ENCODE data around the gene ANKS6. TPM values are rescaled to one million over a fixed set of nuclear protein-coding genes. Genes with fewer than 3 reads are reported as not detected.

The ANKS6 gene
- total and polyA plus RNA-seq, 2 experiments from 2014 or later, result 25.5 to 40.3 TPM

GRCh38 chr9:98701576-98701975, 94.8 kb downstream of the ANKS6 start:
- H3K4me1 ChIP-seq (ENCODE audit: low read depth), result no peaks in the 10 kb centered on the region
- no peak for DNase-seq (ENCODE audit: low read depth in 1 of 2, low spot score in 1 of 2)
- H3K4me3 ChIP-seq, result no peak overlapping the region
- H3K9me3 ChIP-seq (ENCODE audit: low read depth), result no peaks in the 10 kb centered on the region
- H3K36me3 ChIP-seq, result no peaks in the 10 kb centered on the region
- peaks cover 39% of the 10 kb centered on the region for H3K27me3 ChIP-seq
- no peak overlapping the region for H3K27ac ChIP-seq
- no peak for TF ChIP-seq CTCF (IDR thresholded peaks at IDR 0.05; ENCODE audit: low read depth, low read length)

DNA sequence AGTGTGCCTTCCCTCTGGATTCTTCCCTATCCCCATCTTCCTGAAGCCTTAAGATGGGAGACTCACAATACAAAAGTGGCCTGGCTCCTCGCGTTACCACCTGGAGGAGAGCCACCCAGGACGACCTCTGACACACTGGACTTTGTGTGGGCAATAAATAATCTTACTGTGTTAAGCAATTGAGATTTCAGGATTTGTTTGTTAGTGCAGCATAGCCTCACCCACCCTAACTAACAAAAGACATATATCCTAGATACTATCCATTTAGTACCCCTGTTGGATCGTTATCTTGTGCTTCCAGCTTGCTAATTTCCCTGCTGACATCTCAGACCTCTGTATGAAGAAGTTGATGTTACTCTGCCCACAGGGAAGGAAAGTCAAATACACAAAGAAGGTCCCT, 95.6 kb downstream of the ANKS6 start:
- Histone ChIP-seq H3K4me3 (no peak overlapping the region), H3K4me1 (ENCODE audit: low read depth) (no peaks in the 10 kb centered on the region), H3K27me3 (peaks cover 31% of the 10 kb centered on the region), H3K27ac (no peak overlapping the region), H3K36me3 (no peaks in the 10 kb centered on the region), H3K9me3 (ENCODE audit: low read depth) (no peaks in the 10 kb centered on the region)
- no peak for DNase-seq (ENCODE audit: low read depth in 1 of 2, low spot score in 1 of 2)
- no peak for TF ChIP-seq CTCF (IDR thresholded peaks at IDR 0.05; ENCODE audit: low read depth, low read length)

DNA sequence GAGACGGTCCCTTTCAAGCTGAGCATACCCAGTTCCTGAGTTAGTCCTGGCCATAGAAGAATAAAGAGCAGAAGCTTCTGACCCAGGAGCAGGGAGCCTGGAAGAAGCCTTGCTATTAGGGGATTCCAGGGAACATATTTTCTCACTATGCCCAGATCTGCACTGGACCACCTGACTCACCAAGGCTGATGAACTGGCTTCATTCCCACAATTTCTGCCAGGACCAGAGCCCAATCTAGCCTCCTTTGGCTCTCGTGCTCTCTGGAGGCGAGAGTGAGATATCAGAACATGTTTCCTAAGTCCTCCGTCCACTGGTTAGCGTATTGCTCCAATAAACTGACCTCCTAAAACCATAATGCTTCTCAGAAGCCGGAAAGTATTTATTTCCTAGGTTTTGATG, 97.5 kb downstream of the ANKS6 start:
- H3K27ac ChIP-seq, result no peak overlapping the region
- no peaks in the 10 kb centered on the region for H3K4me1 ChIP-seq (ENCODE audit: low read depth)
- no peak overlapping the region for H3K4me3 ChIP-seq
- no peak for TF ChIP-seq CTCF (IDR thresholded peaks at IDR 0.05; ENCODE audit: low read depth, low read length)
- H3K36me3 ChIP-seq, result no peaks in the 10 kb centered on the region
- H3K9me3 ChIP-seq (ENCODE audit: low read depth), result no peaks in the 10 kb centered on the region
- no peak for DNase-seq (ENCODE audit: low read depth in 1 of 2, low spot score in 1 of 2)
- H3K27me3 ChIP-seq, result peaks cover 12% of the 10 kb centered on the region

DNA sequence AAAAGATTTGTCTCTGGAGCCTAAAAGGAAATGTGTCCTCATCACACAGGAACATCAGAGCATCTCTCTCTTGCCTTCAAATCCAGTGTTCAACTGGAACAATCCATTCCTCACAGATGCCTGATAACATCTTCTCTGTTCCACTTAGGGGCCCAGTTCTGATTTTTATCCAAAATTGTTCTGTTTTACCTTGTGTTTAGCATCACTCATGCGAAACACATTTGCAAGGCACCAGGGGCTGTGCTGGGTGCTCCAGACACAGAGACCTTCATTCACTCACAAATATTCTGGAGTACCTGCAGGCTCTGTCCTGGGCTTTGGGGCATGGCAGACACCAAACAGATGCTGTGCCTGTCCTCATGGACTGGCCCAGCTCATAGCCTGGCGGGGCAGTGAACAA, 101.4 kb downstream of the ANKS6 start:
- Histone ChIP-seq H3K4me3 (no peak overlapping the region), H3K4me1 (ENCODE audit: low read depth) (no peaks in the 10 kb centered on the region), H3K27me3 (peaks cover 5% of the 10 kb centered on the region), H3K36me3 (no peaks in the 10 kb centered on the region), H3K9me3 (ENCODE audit: low read depth) (no peaks in the 10 kb centered on the region), H3K27ac (no peak overlapping the region)
- no peak for DNase-seq (ENCODE audit: low read depth in 1 of 2, low spot score in 1 of 2)
- TF ChIP-seq CTCF (IDR thresholded peaks at IDR 0.05; ENCODE audit: low read depth, low read length), result no peak

DNA sequence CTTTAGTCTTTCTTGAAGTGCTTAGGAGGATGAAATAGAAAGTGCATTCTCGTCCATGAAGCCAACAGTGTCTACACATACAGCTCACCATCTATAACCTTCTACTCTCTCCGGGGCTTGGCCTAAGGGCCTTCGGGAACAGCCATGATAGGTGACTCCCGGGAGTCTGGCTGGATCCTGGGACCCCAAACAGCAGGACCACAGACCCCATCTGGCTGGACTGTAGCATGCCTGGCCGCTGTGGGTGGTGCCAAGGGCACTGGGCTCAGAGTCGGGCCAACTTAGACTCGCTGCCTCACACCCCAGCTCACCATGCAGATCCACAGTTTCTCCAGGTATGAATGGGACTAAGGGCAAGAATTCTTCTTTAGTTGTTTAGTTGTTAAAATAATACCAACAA, 104.0 kb downstream of the ANKS6 start:
- no peaks in the 10 kb centered on the region for H3K4me1 ChIP-seq (ENCODE audit: low read depth)
- no peak for TF ChIP-seq CTCF (IDR thresholded peaks at IDR 0.05; ENCODE audit: low read depth, low read length)
- DNase-seq (ENCODE audit: low read depth in 1 of 2, low spot score in 1 of 2), result no peak
- H3K27me3 ChIP-seq, result no peaks in the 10 kb centered on the region
- no peak overlapping the region for H3K27ac ChIP-seq
- H3K36me3 ChIP-seq, result no peaks in the 10 kb centered on the region
- H3K9me3 ChIP-seq (ENCODE audit: low read depth), result no peaks in the 10 kb centered on the region
- no peak overlapping the region for H3K4me3 ChIP-seq

GRCh38 chr9:98691890-98692289, 104.5 kb downstream of the ANKS6 start:
- no peak for TF ChIP-seq CTCF (IDR thresholded peaks at IDR 0.05; ENCODE audit: low read depth, low read length)
- no peak overlapping the region for H3K27ac ChIP-seq
- DNase-seq (ENCODE audit: low read depth in 1 of 2, low spot score in 1 of 2), result no peak

More at GRCh38 chr9:98691890-98692289, 104.5 kb downstream of the ANKS6 start:
- H3K9me3 ChIP-seq (ENCODE audit: low read depth), result no peaks in the 10 kb centered on the region
- no peaks in the 10 kb centered on the region for H3K27me3 ChIP-seq
- H3K4me1 ChIP-seq (ENCODE audit: low read depth), result no peaks in the 10 kb centered on the region
- H3K4me3 ChIP-seq, result no peak overlapping the region
- no peaks in the 10 kb centered on the region for H3K36me3 ChIP-seq
